HepG2 (cell line): ENCODE data around the gene SARNP.

Experiments used
- BCL6 ChIP-seq: IDR thresholded peaks from 2 replicates; pipeline ENCODE4 v1.6.1; 2016; ENCODE audit warnings: missing genetic modification reagents, missing compliant biosample characterization
- CTCF ChIP-seq: sonication (generic); formaldehyde crosslinking; IDR thresholded peaks from 2 replicates; pipeline ENCODE4 v1.5.0; 2020; ENCODE audit warnings: mild to moderate bottlenecking, missing genetic modification reagents, moderate library complexity
- EZH2 ChIP-seq: conservative IDR thresholded peaks from 2 replicates; pipeline ENCODE4 v1.6.1; 2012; ENCODE audit warnings: mild to moderate bottlenecking, low read depth, low read length, moderate library complexity
- GLI4 ChIP-seq: sonication (generic); formaldehyde crosslinking; IDR thresholded peaks from 2 replicates; pipeline ENCODE4 v1.5.1; 2020; ENCODE audit warnings: missing genetic modification reagents, mild to moderate bottlenecking, moderate library complexity, borderline replicate concordance
- MLX ChIP-seq: IDR thresholded peaks from 2 replicates; pipeline ENCODE4 v1.6.1; 2016
- PCBP2 ChIP-seq: fragments of 200-400 bp; formaldehyde crosslinking; optimal IDR thresholded peaks from 2 replicates; pipeline ENCODE3; 2018; ENCODE audit warnings: low read length, low read depth; ENCODE audit not compliant: poor library complexity, severe bottlenecking
- SIN3A ChIP-seq: IDR thresholded peaks from 2 replicates; pipeline ENCODE4 v1.6.1; 2011; ENCODE audit warnings: low read depth, mild to moderate bottlenecking, control low read depth, low read length, borderline replicate concordance
- ZBTB4 ChIP-seq: sonication (generic); formaldehyde crosslinking; IDR thresholded peaks from 2 replicates; pipeline ENCODE4 v1.4.0; 2020; ENCODE audit warnings: missing genetic modification reagents, mild to moderate bottlenecking, borderline replicate concordance
- ZNF251 ChIP-seq: sonication (generic); formaldehyde crosslinking; IDR thresholded peaks from 2 replicates; pipeline ENCODE4 v1.9.0; 2021; ENCODE audit warnings: mild to moderate bottlenecking, missing genetic modification reagents
- ZNF660 ChIP-seq: sonication (generic); formaldehyde crosslinking; IDR thresholded peaks from 2 replicates; pipeline ENCODE4 v1.5.1; 2020; ENCODE audit warnings: mild to moderate bottlenecking, low read depth, missing genetic modification reagents, borderline replicate concordance
- ZNF768 ChIP-seq: sonication (generic); formaldehyde crosslinking; IDR thresholded peaks from 2 replicates; pipeline ENCODE4 v1.4.0; 2020; ENCODE audit warnings: missing genetic modification reagents

GRCh38 chr12:55746913-55747231 lies 70.7 kb downstream of the SARNP start:
- TF ChIP-seq GLI4 (CRISPR knock-in tag): no peak
- no peak for TF ChIP-seq SIN3A
- TF ChIP-seq ZBTB4 (CRISPR knock-in tag): no peak
- TF ChIP-seq CTCF: no peak
- no peak for TF ChIP-seq MLX (CRISPR knock-in tag)
- no peak for TF ChIP-seq EZH2
- TF ChIP-seq PCBP2: no peak
- TF ChIP-seq ZNF251 (CRISPR knock-in tag): no peak
- no peak for TF ChIP-seq BCL6
- TF ChIP-seq ZNF660 (CRISPR knock-in tag): no peak
- no peak for TF ChIP-seq ZNF768
